ENCODE results near the gene ZBTB46.
"Not testable (repeated sequence)": the region's sequence is repeated elsewhere in the genome, so short reads cannot be mapped to it uniquely, and the experiment has no call there.

ZBTB46 gene

DNA sequence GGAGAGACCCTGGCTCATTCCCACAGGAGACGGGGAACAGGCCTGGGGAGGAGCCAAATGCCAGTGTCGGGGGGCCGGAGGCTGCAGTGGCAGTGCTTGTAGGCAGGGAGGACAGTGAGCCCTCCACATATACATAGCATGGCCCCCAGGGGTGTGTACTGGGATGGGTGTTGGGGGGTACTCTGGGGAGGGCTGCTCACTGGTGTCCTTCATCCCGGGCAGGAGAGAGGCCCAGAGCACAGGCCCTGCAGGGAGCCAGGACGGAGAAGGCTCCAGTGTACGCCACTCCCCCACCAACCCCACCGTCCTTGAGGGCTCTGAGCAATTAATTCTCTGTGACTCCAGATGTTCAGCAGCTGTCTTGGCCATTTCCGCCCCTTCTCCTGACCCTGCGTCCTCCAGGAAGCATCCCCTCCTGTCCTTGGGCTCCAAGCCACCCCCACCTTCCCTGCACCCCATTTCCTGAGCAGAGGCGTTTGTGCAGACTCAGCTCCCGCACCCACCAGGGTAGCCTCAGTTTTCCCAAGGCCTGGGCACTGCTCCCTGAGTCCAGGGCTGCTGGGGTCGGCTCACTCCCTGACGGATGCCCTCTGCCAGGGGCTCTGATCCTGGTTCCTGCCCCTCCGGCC, 26.8 kb upstream of the ZBTB46 start:
- no peak for FAIRE-seq

DNA sequence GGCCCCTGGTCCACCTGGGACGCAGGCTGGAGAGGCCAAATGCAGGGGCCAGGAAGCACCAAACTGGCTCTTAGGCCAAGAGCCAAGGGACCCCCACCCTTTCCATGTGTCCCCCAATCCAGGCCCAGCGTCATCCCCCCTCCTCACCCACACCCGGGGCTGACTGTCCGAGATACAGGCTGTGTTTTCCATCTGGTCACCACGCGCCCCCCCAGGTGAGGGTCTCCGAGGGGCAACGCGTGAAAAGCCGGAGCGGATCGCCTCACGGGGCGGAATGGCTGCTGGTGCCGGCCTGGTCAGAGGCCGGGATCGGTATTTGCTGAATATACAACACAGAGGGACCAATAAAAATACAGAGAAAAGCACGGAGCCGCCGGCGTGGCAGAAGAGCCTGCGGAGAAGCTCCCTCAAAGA, 25.0 kb upstream of the ZBTB46 start:
- no peak for FAIRE-seq

DNA sequence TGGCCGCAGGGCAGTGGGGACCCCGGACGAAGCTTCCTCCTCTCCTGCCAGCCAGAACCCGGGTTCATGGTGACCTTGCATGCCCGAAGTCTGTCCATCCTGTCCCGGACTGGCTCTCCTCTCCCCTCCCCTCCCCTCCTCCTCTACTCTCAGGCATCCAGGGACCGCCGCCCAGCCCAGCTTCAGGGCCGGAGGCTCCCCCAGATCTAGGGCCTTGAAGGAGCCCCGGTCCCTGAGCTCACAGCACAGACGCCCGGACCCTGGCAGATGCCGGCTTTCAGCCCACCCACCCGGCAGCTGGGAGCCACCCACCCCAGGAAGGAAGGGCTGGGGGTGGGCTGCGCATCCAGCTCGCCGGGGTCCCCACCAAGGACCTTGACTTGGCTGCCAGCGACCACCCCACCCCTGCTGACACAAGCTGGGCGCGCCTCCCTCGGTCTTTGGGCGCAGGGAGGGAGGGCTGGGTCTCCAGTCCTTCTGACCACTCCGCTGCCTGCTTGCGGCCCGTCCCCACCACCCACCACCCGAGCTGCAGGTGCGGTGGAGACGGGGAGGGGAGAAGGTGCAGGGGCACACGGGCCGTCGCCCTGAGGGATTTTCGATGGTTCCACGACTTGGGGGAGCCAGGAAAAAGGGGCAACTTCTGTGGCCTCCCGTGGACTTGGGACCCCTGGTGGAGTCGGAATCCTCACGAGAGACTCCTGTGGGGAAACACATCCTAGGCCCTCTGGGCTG, 24.5 kb upstream of the ZBTB46 start:
- no peak for FAIRE-seq

DNA sequence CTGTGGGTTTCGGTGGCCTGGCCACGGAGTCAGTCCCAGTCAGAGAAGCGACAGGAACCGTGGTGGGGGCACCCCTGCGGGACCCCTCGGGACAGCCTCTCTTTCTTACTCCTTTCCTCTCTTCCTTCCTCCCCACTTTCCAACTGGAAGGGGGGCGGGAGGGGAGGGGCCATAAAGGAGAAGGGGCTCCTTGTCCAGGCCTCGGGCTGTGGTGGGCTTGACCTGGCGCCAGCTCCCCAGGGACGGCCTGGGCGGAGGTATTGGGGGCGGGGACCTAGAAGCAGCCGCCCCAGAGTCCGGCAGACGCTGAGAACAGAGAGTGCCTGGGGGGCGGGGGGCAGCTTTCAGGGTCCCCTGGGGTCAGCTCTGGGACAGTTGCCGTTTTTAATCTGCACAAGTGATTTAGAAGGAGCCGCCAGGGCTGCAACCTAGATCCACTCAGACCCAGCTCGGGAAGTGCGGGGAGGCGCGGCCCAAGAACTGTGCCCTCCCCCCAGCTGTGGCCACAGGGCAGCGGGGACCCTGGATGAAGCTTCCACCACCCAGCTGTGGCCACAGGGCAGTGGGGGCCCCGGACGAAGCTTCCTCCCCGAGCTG, 23.8 kb upstream of the ZBTB46 start:
- no peak for FAIRE-seq

DNA sequence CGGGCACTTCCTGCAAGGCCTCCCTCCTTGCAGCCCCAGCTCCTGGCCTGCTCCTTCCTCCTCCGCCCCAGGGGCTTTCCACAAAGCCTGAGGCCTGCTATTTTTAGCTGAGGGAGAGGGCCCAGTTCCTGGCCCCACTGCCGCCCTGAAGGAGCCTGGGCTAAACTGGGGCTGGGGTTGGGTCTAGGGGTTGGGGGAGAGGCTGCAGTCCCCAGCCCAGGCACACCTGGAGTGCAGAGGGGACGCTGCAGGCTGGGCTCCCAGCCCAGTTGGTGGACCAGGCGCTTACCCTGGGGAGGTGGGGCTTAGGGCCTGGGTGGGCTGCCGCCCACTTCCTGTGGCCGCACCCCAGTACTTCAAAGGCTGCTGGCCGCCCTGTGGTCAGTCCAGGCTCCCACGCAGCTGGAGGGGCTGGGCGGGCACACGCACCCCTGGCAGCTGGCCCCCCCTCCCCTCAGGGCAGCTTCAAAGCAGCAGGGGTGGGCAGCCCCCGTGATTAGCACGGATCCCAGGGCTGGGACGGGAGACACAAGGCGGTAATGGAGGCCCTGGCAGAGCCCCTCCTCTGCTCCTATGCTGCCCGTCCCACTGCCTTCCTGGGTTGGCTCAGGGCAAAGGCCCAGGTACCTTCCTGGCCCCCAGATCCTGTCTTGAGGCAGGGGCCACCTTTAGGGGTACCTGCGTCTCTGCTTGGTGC, 23.2 kb upstream of the ZBTB46 start:
- no peak for FAIRE-seq

DNA sequence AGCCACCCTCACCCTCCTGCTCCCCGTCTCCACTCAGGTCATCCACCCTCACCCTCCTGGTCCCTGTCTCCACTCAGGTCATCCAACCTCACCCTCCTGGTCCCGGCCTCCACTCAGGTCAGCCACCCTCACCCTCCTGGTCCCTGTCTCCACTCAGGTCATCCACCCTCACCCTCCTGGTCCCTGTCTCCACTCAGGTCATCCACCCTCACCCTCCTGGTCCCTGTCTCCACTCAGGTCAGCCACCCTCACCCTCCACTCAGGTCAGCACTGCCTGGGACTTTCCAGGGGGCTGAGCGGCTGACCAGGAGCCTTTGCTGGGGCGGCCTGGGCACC, 22.6 kb upstream of the ZBTB46 start:
- FAIRE-seq: not testable (repeated sequence)

DNA sequence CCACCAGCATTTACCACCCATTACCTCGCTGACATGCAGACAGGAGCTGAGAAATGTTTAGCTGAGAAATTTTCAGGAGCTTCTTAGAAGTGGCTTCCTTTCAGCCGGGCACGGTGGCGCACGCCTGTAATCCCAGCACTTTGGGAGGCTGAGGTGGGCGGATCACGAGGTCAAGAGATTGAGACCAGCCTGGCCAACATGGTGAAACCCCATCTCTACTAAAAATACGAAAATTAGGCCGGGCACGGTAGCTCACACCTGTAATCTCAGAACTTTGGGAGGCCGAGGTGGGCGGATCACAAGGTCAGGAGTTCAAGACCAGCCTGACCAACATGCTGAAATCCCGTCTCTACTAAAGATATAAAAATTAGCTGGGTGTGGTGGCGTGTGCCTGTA, 20.5 kb upstream of the ZBTB46 start:
- not testable (repeated sequence) for FAIRE-seq

DNA sequence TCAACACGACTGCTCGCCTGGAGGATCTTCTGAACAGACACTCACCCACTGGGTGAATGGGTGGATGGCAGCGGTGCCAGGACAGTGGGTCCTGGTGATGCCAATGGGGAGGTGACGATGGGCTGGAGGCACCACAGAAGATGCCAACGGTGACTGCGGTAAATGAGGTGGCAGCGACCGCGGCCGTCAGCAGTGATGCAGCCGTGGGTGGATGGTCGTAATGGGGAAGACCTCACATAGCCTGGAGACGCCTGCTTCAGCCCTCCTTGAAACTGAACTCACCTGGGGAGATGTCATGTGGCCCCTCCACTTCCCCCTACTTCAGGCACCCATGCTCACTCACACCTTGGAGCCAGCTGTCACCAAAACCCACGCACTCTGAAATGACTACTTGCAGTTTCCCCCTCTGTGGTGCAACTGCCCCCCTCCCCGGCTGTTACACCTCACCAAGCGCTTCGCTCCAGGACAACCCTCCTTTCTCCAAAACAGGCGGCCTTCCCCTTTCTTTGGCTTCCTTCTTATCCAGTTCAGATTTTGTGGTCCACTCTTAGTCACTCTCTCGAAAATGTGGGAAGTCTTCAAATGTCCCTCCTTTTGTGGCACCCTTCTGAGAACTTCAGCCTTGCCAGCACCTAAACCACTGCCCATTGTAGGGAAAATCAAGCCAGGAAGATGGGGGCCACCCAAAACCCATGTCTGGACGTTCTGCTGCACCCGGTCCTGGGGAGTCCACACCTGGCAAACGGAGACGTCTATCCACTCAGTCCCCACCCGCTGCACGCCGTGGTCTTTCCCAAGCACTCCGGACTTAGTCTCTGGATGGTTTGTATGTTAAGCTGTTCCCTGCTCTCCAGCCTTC, 19.9 kb upstream of the ZBTB46 start:
- FAIRE-seq: no peak

DNA sequence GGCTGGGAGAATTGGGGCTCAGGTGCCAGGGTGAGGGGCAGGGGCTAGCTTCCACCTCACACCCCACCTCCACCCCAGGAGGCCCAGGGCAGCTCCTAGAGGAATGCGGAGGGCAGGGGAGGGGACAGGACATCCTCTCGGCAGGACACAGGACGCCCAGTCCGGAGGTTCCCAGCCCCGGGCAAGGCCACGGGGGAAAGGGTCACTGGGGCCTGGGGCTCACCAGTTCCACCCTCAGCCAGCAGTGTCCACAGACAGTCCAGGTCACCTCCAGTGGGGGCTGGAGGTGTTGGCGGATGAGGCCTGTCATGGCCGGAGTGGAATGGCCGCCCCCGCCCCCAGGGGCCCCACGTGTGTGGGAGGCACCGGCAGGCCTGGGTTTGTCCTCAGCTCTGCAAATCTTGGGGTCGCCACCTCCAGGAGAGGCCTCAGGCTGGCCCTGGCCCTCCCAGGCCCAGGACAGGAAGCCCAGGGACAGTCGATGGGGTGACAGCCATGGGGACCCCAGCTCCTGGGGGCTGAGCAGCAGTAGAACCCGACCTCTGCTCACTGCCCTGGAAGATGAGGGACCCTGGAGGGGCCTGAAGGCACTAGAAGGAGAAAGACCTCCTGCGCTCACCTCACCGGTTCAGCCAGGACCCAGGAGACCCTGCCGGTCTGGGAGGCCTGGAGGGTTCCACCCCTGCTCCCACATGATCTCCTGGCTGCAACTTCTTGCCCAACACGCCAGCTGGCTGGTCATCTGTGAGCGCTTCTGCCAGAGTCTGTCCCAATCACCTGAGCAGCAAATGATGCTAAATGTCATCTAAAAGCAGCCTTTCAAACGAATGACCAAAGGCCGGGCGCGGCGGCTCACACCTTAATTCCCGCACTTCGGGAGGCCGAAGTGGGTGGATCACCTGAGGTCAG, 17.2 kb upstream of the ZBTB46 start:
- no peak for FAIRE-seq

DNA sequence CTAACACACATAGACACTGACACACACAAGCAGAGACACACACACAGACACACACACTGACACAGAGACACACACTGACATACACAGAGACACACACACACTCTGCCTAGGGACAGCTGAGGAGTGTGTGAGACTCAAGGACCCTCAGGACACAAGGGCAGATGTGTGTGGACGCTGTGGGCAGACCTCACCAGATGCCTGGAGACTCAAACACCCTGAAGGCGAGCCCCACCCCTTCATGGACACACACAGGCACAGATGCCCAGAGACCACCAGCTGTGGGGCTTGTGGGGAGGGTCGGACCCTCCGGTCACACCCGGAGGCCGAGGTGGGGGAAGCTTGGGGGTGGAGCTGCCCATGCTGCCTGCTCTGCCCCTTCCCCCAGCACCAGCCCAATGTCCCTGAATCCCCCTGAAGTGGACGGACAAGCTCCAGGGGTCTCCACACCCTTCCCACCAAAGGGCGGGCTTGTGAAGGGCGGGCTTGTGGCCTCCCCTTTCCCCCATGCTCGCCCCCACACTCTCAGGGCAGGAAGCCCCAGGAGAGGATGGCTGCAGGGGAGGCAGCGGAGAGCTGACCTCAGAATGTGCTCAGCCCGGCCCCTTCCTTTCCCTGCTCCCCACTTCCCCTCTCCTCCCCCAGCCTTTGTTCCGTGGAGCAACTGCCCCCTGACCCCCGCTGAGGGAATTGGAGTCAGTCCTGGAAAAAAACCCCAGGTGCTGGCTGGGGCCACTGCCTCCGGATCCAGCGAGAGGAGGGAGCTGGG, 16.4 kb upstream of the ZBTB46 start:
- no peak for FAIRE-seq

DNA sequence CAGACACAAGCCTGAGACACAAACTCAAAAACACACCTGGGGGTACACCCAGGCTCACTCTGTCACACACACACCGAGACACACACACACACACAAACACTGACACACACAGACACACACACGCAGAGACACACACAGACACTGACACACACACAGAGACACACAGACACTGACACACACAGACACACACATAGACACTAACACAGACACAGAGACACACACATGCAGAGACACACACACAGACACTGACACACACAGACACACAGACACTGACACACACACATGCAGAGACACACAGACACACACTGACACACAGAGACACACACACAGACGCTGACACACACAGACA, 15.8 kb upstream of the ZBTB46 start:
- no peak for FAIRE-seq

DNA sequence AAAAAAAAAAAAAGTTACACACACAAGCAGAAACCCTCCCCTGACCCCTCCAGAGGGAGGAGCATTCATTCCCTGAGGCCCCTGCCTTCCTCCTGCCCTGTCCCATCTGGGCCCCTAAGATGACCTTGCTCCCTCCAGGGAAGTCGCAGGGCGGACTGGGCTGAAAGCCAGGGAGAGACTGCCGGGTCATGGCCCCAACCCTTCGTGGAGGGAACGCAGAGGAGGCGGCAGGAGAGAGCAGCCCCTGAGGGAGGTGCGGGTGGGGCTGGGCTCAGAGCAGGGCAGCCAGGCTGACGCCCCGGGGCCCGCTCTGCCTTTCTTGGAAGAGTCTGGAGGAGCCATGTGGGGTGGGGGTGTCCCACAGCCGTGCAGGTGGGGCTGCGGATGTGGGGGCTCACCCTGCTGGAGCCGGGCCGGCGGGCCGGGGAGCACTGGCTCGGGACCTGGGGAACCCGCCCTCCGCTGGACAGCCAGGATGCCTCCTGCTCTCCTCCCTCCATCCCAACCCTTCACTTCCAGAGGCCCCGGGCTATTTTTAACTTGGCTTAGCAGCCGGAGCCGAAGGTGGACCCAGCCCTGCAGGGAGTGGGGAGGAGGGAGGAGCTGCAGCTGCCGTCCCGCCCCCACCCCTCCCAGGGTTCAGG, 15.2 kb upstream of the ZBTB46 start:
- FAIRE-seq: no peak

DNA sequence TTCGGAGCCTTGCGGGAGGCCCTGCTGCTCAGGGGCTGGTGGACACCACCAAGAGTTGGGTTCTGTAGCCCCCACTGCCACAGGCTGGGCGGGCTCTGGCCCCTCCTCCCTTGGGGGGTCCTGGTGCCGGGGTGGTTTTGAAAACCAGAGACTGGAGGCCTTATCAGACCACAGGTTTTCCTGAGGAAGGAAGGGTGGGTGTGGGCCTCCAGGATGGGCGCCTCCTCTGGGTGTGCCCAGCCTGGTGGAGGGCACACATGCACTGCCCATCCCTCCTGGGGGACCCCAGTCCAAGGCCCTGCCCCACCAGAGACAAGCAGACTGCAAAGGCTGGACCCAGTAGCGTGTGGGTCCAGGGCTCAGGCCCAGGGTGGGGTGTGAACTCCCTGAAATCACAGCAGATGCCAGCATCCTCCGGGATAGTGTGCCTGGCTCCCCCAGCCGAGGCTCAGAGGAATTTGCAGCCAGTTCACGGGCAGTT, 13.5 kb upstream of the ZBTB46 start:
- no peak for FAIRE-seq

DNA sequence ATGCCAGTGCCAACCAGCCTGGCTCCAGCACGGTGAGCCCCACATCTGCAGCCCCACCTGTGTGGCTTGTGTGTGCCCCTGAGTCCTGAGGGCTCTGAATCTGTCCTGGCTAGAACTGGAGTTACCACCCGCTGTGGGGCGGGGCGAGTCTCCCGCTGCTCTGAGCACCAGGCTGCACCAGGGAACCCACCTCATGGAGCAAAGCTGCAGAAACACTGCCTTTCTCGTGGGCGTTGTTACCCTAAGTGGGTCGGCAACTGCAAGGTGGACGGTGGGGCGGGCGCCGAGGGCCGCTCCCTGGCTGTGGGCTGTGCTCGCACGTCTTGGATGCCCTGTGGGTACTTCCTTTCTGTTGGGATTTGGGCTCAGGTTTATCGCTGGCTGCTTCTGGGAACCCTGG, 12.7 kb upstream of the ZBTB46 start:
- no peak for FAIRE-seq

DNA sequence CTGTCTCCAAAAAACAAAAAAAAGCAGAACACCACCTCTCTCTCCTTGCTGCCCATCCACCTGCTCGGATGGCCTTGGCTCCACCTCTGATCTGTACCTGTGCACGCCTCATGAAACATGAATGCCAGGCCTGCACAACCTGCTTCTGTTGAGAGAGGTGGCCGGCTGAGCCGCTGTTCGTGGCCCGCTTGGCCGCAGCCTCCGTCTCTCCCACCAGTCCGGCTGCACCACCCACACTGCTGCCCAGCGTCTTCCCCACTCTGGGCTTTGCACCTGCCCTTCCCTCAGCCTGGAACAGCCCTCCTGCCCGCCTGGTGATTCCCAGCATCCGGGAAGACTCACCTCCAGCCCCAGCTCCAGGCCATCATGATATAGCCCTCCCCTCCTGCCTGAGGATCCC, 12.2 kb upstream of the ZBTB46 start:
- FAIRE-seq: no peak

DNA sequence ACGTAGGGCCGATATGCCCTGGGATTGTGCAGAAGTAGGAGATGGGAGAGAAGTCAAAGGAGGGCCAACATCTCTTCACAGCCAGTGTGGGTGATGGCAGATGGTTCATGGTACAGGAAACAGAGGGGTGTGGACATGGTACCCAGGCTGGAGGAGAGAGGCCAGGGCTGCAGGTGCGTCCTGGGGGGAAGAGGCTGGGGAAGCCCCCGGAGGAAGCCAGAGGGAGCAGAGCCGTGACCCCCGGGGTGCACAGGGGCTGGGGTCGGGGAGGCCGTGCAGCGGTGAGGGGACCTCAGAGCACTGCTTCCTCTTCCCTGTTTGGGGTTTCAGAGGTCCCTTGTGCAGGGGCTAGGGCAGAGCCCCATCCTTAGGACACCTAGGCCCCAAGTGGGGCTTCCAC, 11.2 kb upstream of the ZBTB46 start:
- FAIRE-seq: no peak

DNA sequence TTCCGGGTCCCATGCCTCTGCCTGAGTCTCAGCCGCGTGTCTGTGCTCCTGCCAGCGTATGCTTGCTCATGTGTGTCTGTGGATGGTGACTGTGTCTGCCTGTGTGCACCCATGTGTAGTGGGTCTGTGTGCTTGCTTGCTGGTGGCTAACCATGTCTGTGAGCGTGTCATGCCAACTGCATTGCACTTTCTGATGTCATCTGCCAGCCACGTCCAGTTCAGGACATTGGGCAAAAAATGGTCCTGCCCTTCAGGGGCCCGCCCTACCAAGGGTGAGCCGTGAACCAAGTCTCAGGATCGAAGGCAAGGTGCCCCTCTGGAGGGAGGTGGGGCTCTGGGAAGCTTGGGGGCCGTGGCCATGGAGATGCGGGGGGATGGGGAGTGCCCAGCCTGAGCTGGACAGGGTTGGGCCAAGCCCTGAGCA, 9.4 kb upstream of the ZBTB46 start:
- no peak for FAIRE-seq

DNA sequence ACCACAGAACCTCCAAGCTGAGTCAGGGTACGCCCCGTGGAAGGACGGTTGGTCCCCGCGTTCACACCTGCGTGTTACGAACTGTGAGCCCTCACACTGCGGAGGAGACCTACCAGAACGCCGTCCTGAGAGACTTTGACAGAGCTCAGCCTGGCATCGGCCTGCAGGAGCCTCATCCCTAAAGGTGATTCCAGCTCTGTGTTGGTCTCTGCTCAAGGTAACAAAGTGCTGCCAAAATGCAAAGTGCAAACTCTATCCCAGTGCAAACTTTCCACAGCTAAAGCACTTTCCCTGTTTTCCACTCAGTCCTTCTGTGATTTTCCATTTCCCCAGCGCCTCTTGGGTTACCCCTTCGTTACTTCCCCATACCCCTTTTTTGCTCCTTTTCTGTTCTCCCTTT, 8.6 kb upstream of the ZBTB46 start:
- FAIRE-seq: no peak

DNA sequence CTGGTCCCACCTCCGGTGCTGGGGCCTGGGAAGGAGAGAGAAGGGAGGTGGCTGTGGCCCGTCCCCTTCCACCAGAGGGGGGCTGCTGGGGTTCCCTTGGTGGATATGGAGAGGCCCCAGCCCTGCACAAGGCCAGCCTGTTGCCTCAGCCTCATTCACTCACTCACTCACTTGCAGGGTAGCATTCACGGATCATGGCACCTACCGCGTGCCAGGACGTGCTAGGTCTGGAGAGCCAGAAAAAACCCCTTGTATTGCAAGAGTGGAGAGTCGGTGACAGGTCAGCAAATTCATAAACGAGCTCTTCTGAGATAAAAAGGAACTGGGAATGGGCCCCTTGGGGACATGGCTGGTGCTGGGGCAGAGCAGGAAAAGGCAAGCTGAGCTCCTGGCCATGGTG, 6.4 kb upstream of the ZBTB46 start:
- FAIRE-seq: no peak

Data from colon (tissue), 2 donors.